Measurements from ENCODE around the gene MPHOSPH8.

MPHOSPH8 gene

GRCh38 chr13:19633479-19634255 is at the start of gene MPHOSPH8:
Gene MPHOSPH8 (plus strand): TSS chr13:19633659. CDS start chr13:19633749, 90 bp downstream.
- peak; percentile 97 for DNase-seq

GRCh38 chr13:19586904-19587634 is 46.4 kb upstream of the MPHOSPH8 start:
- no peak for DNase-seq

GRCh38 chr13:19587635-19588300 is 45.7 kb upstream of the MPHOSPH8 start:
- DNase-seq = no peak

- no peak for DNase-seq
Observed at GRCh38 chr13:19589312-19589711, 44.1 kb upstream of the MPHOSPH8 start.

GRCh38 chr13:19590423-19590822 is 43.0 kb upstream of the MPHOSPH8 start:
- no peak for DNase-seq

- no peak for DNase-seq
Observed at GRCh38 chr13:19591864-19592263, 41.6 kb upstream of the MPHOSPH8 start.

- DNase-seq = no peak
Observed at GRCh38 chr13:19592657-19593180, 40.7 kb upstream of the MPHOSPH8 start.

GRCh38 chr13:19596086-19596485 is 37.4 kb upstream of the MPHOSPH8 start:
- DNase-seq = peak; percentile 31

GRCh38 chr13:19596960-19597361 is 36.5 kb upstream of the MPHOSPH8 start:
- no peak for DNase-seq

- DNase-seq = no peak
Observed at GRCh38 chr13:19597523-19597922, 35.9 kb upstream of the MPHOSPH8 start.

- DNase-seq = peak; percentile 84
Observed at GRCh38 chr13:19601749-19602725, 31.4 kb upstream of the MPHOSPH8 start.

- no peak for DNase-seq
Observed at GRCh38 chr13:19604306-19604705, 29.2 kb upstream of the MPHOSPH8 start.

GRCh38 chr13:19605161-19605955 is 28.1 kb upstream of the MPHOSPH8 start:
- no peak for DNase-seq

GRCh38 chr13:19606152-19606551 is 27.3 kb upstream of the MPHOSPH8 start:
- DNase-seq = no peak

GRCh38 chr13:19606737-19607136 is 26.7 kb upstream of the MPHOSPH8 start:
- DNase-seq = no peak

GRCh38 chr13:19607523-19608078 is 25.9 kb upstream of the MPHOSPH8 start:
- DNase-seq = no peak

- DNase-seq = peak; percentile 62
Observed at GRCh38 chr13:19618977-19619376, 14.5 kb upstream of the MPHOSPH8 start.

- no peak for DNase-seq
Observed at GRCh38 chr13:19622193-19622592, 11.3 kb upstream of the MPHOSPH8 start.

- no peak for DNase-seq
Observed at GRCh38 chr13:19624265-19624664, 9.2 kb upstream of the MPHOSPH8 start.

- no peak for DNase-seq
Observed at GRCh38 chr13:19632915-19633478, 462 bp upstream of the MPHOSPH8 start.
